GM12878 (cell line): ENCODE data around the gene NEK10. TPM values are rescaled to one million over a fixed set of nuclear protein-coding genes. Genes with fewer than 3 reads are reported as not detected.

Experiments used
- ATAC-seq: fragments of 200-7000 bp; cut with Tn5 transposase; 3 replicates; pipeline ENCODE4 v1.9.1; 2020; ENCODE audit warnings: mild to moderate bottlenecking, moderate library complexity
- BruUV-seq: library from RNA; stranded (reverse); fragments of 400-500 nt; replicated peaks from 2 replicates; lab custom pipeline; 2021; lab: Mats Ljungman, UMichigan
- CTCF ChIA-PET: fragments of 300-600 bp; sonication (Branson Sonifier 250); formaldehyde crosslinking; extraction: SDS; loops from one replicate; lab custom pipeline; 2021; ENCODE audit warnings: inconsistent platforms; lab: Yijun Ruan, JAX
- POLR2A ChIA-PET: fragments of 350-600 bp; formaldehyde crosslinking; extraction: SDS; loops from one replicate; lab custom pipeline; 2021; ENCODE audit warnings: inconsistent platforms; lab: Charles Lee
- RAD21 ChIA-PET: fragments of 300-600 bp; sonication (Branson Sonifier 250); formaldehyde crosslinking; loops from one replicate; lab custom pipeline; 2023; ENCODE audit warnings: antibody characterized with exemption; ENCODE audit not compliant: unreplicated experiment; lab: Charles Lee
- SMC1A ChIA-PET: fragments of 300-600 bp; sonication (Branson Sonifier 250); formaldehyde crosslinking; loops from one replicate; lab custom pipeline; 2023; ENCODE audit not compliant: unreplicated experiment, uncharacterized antibody; lab: Charles Lee
- DNase-seq: peaks from one replicate; pipeline ENCODE4 v3.0.0-alpha.2; 2011; ENCODE audit warnings: low read depth, low spot score
- FAIRE-seq: peaks from 3 replicates; lab custom pipeline; 2011; peaks lifted over from hg19 to GRCh38; lab: Jason Lieb, UNC
- H2AFZ ChIP-seq: 2 replicates; pipeline ENCODE4 v1.6.0; 2011; ENCODE audit warnings: low read depth, low read length, control low read depth; ENCODE audit not compliant: control insufficient read depth
- H3K27ac ChIP-seq: 2 replicates; pipeline ENCODE4 v1.5.1; 2011; ENCODE audit warnings: control low read depth; ENCODE audit not compliant: control insufficient read depth, insufficient read depth
- H3K27me3 ChIP-seq, 2 experiments: replicated peaks in 1 of 2; 2 replicates each; pipeline versions ENCODE4 v1.6.0 to v1.6.1; 2011; ENCODE audit warnings: low read length in 1 of 2; ENCODE audit not compliant: control insufficient read depth in 2 of 2, insufficient read depth in 2 of 2
- H3K36me3 ChIP-seq, 2 experiments: 2 replicates each; pipeline ENCODE4 v1.5.1; 2011; ENCODE audit warnings: low read length in 1 of 2; ENCODE audit not compliant: control insufficient read depth in 2 of 2, insufficient read depth in 2 of 2
- H3K4me1 ChIP-seq: 2 replicates; pipeline ENCODE4 v1.6.1; 2011; ENCODE audit warnings: mild to moderate bottlenecking, low read length, moderate library complexity, mixed read lengths; ENCODE audit not compliant: control insufficient read depth, insufficient read depth
- H3K4me2 ChIP-seq: 2 replicates; pipeline ENCODE4 v1.6.0; 2011; ENCODE audit warnings: control low read depth; ENCODE audit not compliant: control insufficient read depth, insufficient read depth
- H3K4me3 ChIP-seq: fragments of 200-600 bp; sonication (generic); 2 replicates; pipeline ENCODE4 v1.5.1; 2016
- H3K79me2 ChIP-seq: 2 replicates; pipeline ENCODE4 v1.6.0; 2011; ENCODE audit warnings: low read length; ENCODE audit not compliant: control insufficient read depth, insufficient read depth
- H3K9ac ChIP-seq: 2 replicates; pipeline ENCODE4 v1.8.0; 2011; ENCODE audit warnings: low read length, control low read depth, mixed read lengths; ENCODE audit not compliant: control insufficient read depth, insufficient read depth
- H3K9me3 ChIP-seq: replicated peaks from 3 replicates; pipeline ENCODE4 v1.5.1; 2011; ENCODE audit warnings: mild to moderate bottlenecking, low read length; ENCODE audit not compliant: control insufficient read depth, insufficient read depth
- H4K20me1 ChIP-seq: 2 replicates; pipeline ENCODE4 v1.6.0; 2011; ENCODE audit not compliant: control insufficient read depth, insufficient read depth
- CBFB ChIP-seq: IDR thresholded peaks from 2 replicates; pipeline ENCODE4 v1.6.1; 2016; ENCODE audit warnings: antibody characterized with exemption, low read depth
- EED ChIP-seq: sonication (generic); IDR thresholded peaks from 2 replicates; pipeline ENCODE4 v1.6.1; 2016; ENCODE audit warnings: antibody characterized with exemption, low read depth
- HCFC1 ChIP-seq: fragments of 150-350 bp; IDR thresholded peaks from 2 replicates; pipeline ENCODE4 v1.6.1; 2014; ENCODE audit warnings: low read length
- HDAC2 ChIP-seq: fragments of 200-600 bp; sonication (generic); IDR thresholded peaks from 2 replicates; pipeline ENCODE4 v1.6.1; 2017
- POLR2A ChIP-seq: IDR thresholded peaks from 2 replicates; pipeline ENCODE4 v1.6.1; 2011; ENCODE audit warnings: low read depth, mild to moderate bottlenecking, low read length
- POLR2AphosphoS5 ChIP-seq: IDR thresholded peaks from 2 replicates; pipeline ENCODE4 v1.6.1; 2011; ENCODE audit warnings: mild to moderate bottlenecking, low read length, inconsistent platforms
- POU2F2 ChIP-seq: IDR thresholded peaks from 3 replicates; pipeline ENCODE4 v1.6.1; 2011; ENCODE audit warnings: low read depth, mild to moderate bottlenecking, low read length, borderline replicate concordance
- RAD51 ChIP-seq: fragments of 450-650 bp; IDR thresholded peaks from 2 replicates; pipeline ENCODE4 v1.6.1; 2016; ENCODE audit warnings: moderate library complexity, mild to moderate bottlenecking, inconsistent platforms
- STAT1 ChIP-seq: fragments of 450-650 bp; conservative IDR thresholded peaks from 2 replicates; pipeline ENCODE4 v1.6.1; 2014; ENCODE audit warnings: antibody characterized with exemption, mild to moderate bottlenecking
- SUPT20H ChIP-seq: IDR thresholded peaks from 2 replicates; pipeline ENCODE4 v1.6.1; 2011; ENCODE audit warnings: low read depth, mild to moderate bottlenecking, low read length, moderate library complexity, borderline replicate concordance; ENCODE audit not compliant: control insufficient read depth
- ZNF24 ChIP-seq: fragments of 450-650 bp; IDR thresholded peaks from 2 replicates; pipeline ENCODE4 v1.6.1; 2017; ENCODE audit warnings: antibody characterized with exemption, mild to moderate bottlenecking
- ZNF274 ChIP-seq: IDR thresholded peaks from one replicate; pipeline ENCODE4 v1.8.0; 2011; ENCODE audit not compliant: insufficient read length, insufficient read depth
- whole genome bisulfite sequencing: methylation state at CpG from one replicate; pipeline ENCODE4 v1.1.6; 2016; ENCODE audit warnings: low lambda C conversion rate; ENCODE audit not compliant: insufficient replicate concordance, insufficient coverage; ENCODE audit errors: missing lambda C conversion rate; 5-methylcytosine and 5-hydroxymethylcytosine counted together
- in situ Hi-C: fragments of 300-500 bp; cut with MboI; formaldehyde crosslinking; loops from 9 replicates; pipeline ENCODE4 v1.14.3; 2018; ENCODE audit warnings: mixed read lengths
- intact Hi-C: fragments of 100-400 bp; cut with micrococcal nuclease; formaldehyde crosslinking; loops from one replicate; pipeline ENCODE4 v1.14.2; 2022; ENCODE audit not compliant: unreplicated experiment
- polyA plus RNA-seq, 11 experiments: library from polyadenylated mRNA; depleted of rRNA in 4 of 11; unstranded in 6 of 11; stranded (reverse) in 5 of 11; fragments of >200 nt; fragmentation: Nextera tagmentation in 4 of 11; fragmentation: Illumina TruSeq in 1 of 11; extraction: Ambion mirVana in 4 of 11; extraction: Trizol in 1 of 11; gene quantifications; 1 replicate in 1 of 11; 2 replicates in 10 of 11; pipeline versions ENCODE4 v1.2.1 to v1.2.3, GENCODE V29; 2011 to 2016; ENCODE audit warnings: inconsistent platforms in 2 of 11, missing spikeins in 2 of 11, low read depth in 1 of 11
- total RNA-seq, 4 experiments: library from RNA; depleted of rRNA in 3 of 4; stranded (reverse); fragments of >200 nt in 3 of 4; fragmentation: Illumina TruSeq in 1 of 4; extraction: Trizol in 1 of 4; gene quantifications; 2 replicates each; pipeline versions ENCODE4 v1.2.1 to v1.2.3, GENCODE V29; 2013 to 2021
- TF ChIP-seq, protein P1 (sequence below): IDR thresholded peaks from 2 replicates; pipeline ENCODE4 v1.6.1; 2012; ENCODE audit warnings: low read depth, low read length, improper control_type of control experiment
- TF ChIP-seq, protein P2 (sequence below): fragments of 450-650 bp; IDR thresholded peaks from 2 replicates; pipeline ENCODE4 v1.6.1; 2017; ENCODE audit warnings: mild to moderate bottlenecking, low read depth, inconsistent platforms; ENCODE audit not compliant: poor library complexity, severe bottlenecking

NEK10 gene
- total and polyA plus RNA-seq, 10 of the 15 experiments (the other 5 are each of a cell fraction or from before 2014, with no cell fraction given) = 0.06 to 0.40 (median 0.16) TPM; not detected in 2

DNA sequence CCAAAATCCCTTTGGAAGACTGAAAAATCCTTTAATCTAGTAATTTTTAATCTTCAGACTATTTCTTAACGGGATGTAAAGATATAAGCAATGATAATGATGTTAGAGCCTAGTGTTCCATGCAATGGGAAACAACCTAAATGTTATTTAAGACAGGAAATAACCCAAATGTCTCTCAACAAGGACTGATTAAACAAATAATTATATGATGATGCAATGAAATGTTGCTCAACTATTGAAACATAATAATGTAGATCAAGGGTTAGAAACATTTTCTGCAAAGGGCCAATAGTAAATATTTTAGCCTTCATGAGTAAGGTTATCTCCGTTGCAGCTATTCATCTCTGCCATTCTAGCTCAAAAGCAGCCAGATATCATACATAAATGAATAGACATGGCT is 275.4 kb downstream of the NEK10 start:
- in situ Hi-C loops = no loop called here
- Histone ChIP-seq H3K36me3 (no peaks in the 10 kb centered on the region), H2AFZ (no peak overlapping the region), H3K9me3 (no peaks in the 10 kb centered on the region), H3K4me2 (no peak overlapping the region), H3K27ac (no peak overlapping the region), H3K79me2 (no peaks in the 10 kb centered on the region), H3K9ac (no peak overlapping the region), H4K20me1 (no peaks in the 10 kb centered on the region), H3K27me3 (no peaks in the 10 kb centered on the region), H3K4me3 (no peak overlapping the region), H3K4me1 (no peaks in the 10 kb centered on the region; the same call in 1 of the 2 replicates)
- WGBS = 0% methylated on average over 2 of the region's 2 CpGs
- ChIA-PET RAD21 (no interaction called here), CTCF (no interaction called here), SMC1A (no interaction called here), POLR2A (no interaction called here)
- FAIRE-seq (no peak), DNase-seq (no peak), ATAC-seq (no peak)
- BruUV-seq = no TSS peak
- intact Hi-C loops = no loop called here
- TF ChIP-seq, protein P1, sequence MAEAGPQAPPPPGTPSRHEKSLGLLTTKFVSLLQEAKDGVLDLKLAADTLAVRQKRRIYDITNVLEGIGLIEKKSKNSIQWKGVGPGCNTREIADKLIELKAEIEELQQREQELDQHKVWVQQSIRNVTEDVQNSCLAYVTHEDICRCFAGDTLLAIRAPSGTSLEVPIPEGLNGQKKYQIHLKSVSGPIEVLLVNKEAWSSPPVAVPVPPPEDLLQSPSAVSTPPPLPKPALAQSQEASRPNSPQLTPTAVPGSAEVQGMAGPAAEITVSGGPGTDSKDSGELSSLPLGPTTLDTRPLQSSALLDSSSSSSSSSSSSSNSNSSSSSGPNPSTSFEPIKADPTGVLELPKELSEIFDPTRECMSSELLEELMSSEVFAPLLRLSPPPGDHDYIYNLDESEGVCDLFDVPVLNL = no peak
- TF ChIP-seq POLR2A = no peak
- TF ChIP-seq EED = no peak
- TF ChIP-seq SUPT20H = no peak
- TF ChIP-seq HDAC2 = no peak
- TF ChIP-seq POLR2AphosphoS5 = no peak
- TF ChIP-seq RAD51 = no peak
- TF ChIP-seq POU2F2 = no peak
- TF ChIP-seq CBFB = no peak
- no peak for TF ChIP-seq STAT1
- TF ChIP-seq, protein P2, sequence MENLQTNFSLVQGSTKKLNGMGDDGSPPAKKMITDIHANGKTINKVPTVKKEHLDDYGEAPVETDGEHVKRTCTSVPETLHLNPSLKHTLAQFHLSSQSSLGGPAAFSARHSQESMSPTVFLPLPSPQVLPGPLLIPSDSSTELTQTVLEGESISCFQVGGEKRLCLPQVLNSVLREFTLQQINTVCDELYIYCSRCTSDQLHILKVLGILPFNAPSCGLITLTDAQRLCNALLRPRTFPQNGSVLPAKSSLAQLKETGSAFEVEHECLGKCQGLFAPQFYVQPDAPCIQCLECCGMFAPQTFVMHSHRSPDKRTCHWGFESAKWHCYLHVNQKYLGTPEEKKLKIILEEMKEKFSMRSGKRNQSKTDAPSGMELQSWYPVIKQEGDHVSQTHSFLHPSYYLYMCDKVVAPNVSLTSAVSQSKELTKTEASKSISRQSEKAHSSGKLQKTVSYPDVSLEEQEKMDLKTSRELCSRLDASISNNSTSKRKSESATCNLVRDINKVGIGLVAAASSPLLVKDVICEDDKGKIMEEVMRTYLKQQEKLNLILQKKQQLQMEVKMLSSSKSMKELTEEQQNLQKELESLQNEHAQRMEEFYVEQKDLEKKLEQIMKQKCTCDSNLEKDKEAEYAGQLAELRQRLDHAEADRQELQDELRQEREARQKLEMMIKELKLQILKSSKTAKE = no peak
- no peak for TF ChIP-seq ZNF24
- no peak for TF ChIP-seq HCFC1
- no peak for TF ChIP-seq ZNF274
